PC-3 (cell line): ENCODE results near the gene CLEC4D. TPM values are rescaled to one million over a fixed set of nuclear protein-coding genes. Genes with fewer than 3 reads are reported as not detected.
"Not testable (repeated sequence)": the region's sequence is repeated elsewhere in the genome, so short reads cannot be mapped to it uniquely, and the experiment has no call there.

Experiments used
- ATAC-seq: fragments of 200-7000 bp; cut with Tn5 transposase; 2 replicates; pipeline ENCODE4 v1.9.1; 2020; ENCODE audit warnings: mild to moderate bottlenecking, moderate library complexity
- BruUV-seq: library from RNA; stranded (reverse); fragments of 400-500 nt; replicated peaks from 2 replicates; lab custom pipeline; 2021; lab: Mats Ljungman, UMichigan
- CTCF ChIA-PET: fragments of 300-600 bp; sonication (Branson Sonifier 250); formaldehyde crosslinking; loops from one replicate; lab custom pipeline; 2022; ENCODE audit warnings: antibody characterized with exemption; lab: Charles Lee
- POLR2A ChIA-PET: fragments of 300-600 bp; sonication (Branson Sonifier 250); formaldehyde crosslinking; loops from one replicate; lab custom pipeline; 2022; ENCODE audit warnings: antibody characterized with exemption; ENCODE audit not compliant: unreplicated experiment; lab: Charles Lee
- DNase-seq: peaks from one replicate; pipeline ENCODE4 v3.0.0-alpha.2; 2015
- H2AFZ ChIP-seq: fragments of 300-600 bp; sonication (generic); 2 replicates; pipeline ENCODE4 v1.6.0; 2016; ENCODE audit warnings: antibody characterized with exemption, low read length
- H3F3A ChIP-seq: fragments of 300-600 bp; sonication (generic); one replicate; pipeline ENCODE4 v1.6.0; 2017; ENCODE audit warnings: antibody characterized with exemption, low read length, control low read depth, mild to moderate bottlenecking; ENCODE audit not compliant: unreplicated experiment
- H3K27ac ChIP-seq: fragments of 300-600 bp; sonication (generic); 2 replicates; pipeline ENCODE4 v1.5.1; 2016; ENCODE audit warnings: mild to moderate bottlenecking, low read length
- H3K27me3 ChIP-seq: fragments of 300-600 bp; sonication (generic); 2 replicates; pipeline ENCODE4 v1.6.1; 2016; ENCODE audit warnings: low read length, mixed read lengths
- H3K36me3 ChIP-seq: fragments of 300-600 bp; sonication (generic); 2 replicates; pipeline ENCODE4 v1.6.1; 2016; ENCODE audit warnings: low read depth, mixed run types, low read length, mixed read lengths
- H3K4me1 ChIP-seq: fragments of 300-600 bp; sonication (generic); 2 replicates; pipeline ENCODE4 v1.5.1; 2016; ENCODE audit warnings: low read length; ENCODE audit not compliant: insufficient read depth
- H3K4me2 ChIP-seq: fragments of 300-600 bp; sonication (generic); 2 replicates; pipeline ENCODE4 v1.6.0; 2016; ENCODE audit warnings: low read length
- H3K4me3 ChIP-seq: fragments of 300-600 bp; sonication (generic); 2 replicates; pipeline ENCODE4 v1.5.1; 2016; ENCODE audit warnings: mild to moderate bottlenecking, low read length, mixed read lengths
- H3K79me2 ChIP-seq: fragments of 300-600 bp; sonication (generic); 2 replicates; pipeline ENCODE4 v1.6.1; 2017; ENCODE audit warnings: low read length, mixed read lengths
- H3K9ac ChIP-seq: fragments of 300-600 bp; sonication (generic); 2 replicates; pipeline ENCODE4 v1.6.0; 2016; ENCODE audit warnings: mild to moderate bottlenecking, low read length
- H3K9me2 ChIP-seq: fragments of 300-600 bp; sonication (generic); replicated peaks from 2 replicates; pipeline ENCODE4 v1.6.1; 2016; ENCODE audit warnings: mixed run types, low read length, mixed read lengths
- H3K9me3 ChIP-seq: fragments of 300-600 bp; sonication (generic); 2 replicates; pipeline ENCODE4 v1.6.1; 2016; ENCODE audit warnings: low read length, mixed read lengths
- H4K20me1 ChIP-seq: fragments of 300-600 bp; sonication (generic); 2 replicates; pipeline ENCODE4 v1.6.1; 2016; ENCODE audit warnings: low read length, mixed read lengths
- EZH2 ChIP-seq: fragments of 300-600 bp; sonication (generic); IDR thresholded peaks from one replicate; pipeline ENCODE4 v1.6.1; 2017; ENCODE audit warnings: antibody characterized with exemption, mild to moderate bottlenecking, low read length; ENCODE audit not compliant: unreplicated experiment
- EZH2phosphoT487 ChIP-seq: fragments of 300-600 bp; sonication (generic); IDR thresholded peaks from 2 replicates; pipeline ENCODE4 v1.6.1; 2018; ENCODE audit warnings: mild to moderate bottlenecking, antibody characterized with exemption, low read length, borderline replicate concordance
- intact Hi-C: fragments of 100-400 bp; cut with micrococcal nuclease; formaldehyde crosslinking; loops from 2 replicates; pipeline ENCODE4 v1.9.0; 2023
- total RNA-seq: library from RNA; depleted of rRNA; stranded (reverse); fragments of >200 nt; gene quantifications from 2 replicates; pipeline ENCODE4 v1.2.3, GENCODE V29; 2014
- TF ChIP-seq, protein P1 (sequence below): fragments of 300-600 bp; sonication (generic); conservative IDR thresholded peaks from 2 replicates; pipeline ENCODE4 v1.5.1; 2017; ENCODE audit warnings: antibody characterized with exemption, low read depth, mild to moderate bottlenecking, low read length

The CLEC4D gene
- total RNA-seq, 1 experiment from 2014 or later: not detected

GRCh38 chr12:8527250-8528130 is 14.2 kb downstream of the CLEC4D start:
- TF ChIP-seq EZH2: no peak
- TF ChIP-seq, protein P1, sequence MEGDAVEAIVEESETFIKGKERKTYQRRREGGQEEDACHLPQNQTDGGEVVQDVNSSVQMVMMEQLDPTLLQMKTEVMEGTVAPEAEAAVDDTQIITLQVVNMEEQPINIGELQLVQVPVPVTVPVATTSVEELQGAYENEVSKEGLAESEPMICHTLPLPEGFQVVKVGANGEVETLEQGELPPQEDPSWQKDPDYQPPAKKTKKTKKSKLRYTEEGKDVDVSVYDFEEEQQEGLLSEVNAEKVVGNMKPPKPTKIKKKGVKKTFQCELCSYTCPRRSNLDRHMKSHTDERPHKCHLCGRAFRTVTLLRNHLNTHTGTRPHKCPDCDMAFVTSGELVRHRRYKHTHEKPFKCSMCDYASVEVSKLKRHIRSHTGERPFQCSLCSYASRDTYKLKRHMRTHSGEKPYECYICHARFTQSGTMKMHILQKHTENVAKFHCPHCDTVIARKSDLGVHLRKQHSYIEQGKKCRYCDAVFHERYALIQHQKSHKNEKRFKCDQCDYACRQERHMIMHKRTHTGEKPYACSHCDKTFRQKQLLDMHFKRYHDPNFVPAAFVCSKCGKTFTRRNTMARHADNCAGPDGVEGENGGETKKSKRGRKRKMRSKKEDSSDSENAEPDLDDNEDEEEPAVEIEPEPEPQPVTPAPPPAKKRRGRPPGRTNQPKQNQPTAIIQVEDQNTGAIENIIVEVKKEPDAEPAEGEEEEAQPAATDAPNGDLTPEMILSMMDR: no peak
- TF ChIP-seq EZH2phosphoT487: no peak
- Histone ChIP-seq H3K9me2 (no peaks in the 10 kb centered on the region), H3K9me3 (no peaks in the 10 kb centered on the region), H3K4me2 (no peak overlapping the region), H2AFZ (no peak overlapping the region), H3F3A (no peaks in the 10 kb centered on the region), H3K79me2 (no peaks in the 10 kb centered on the region), H3K4me3 (no peak overlapping the region), H3K36me3 (no peaks in the 10 kb centered on the region), H3K27me3 (peaks cover 25% of the 10 kb centered on the region; the same call in 1 of the 2 replicates), H3K27ac (no peak overlapping the region), H3K4me1 (no peaks in the 10 kb centered on the region), H3K9ac (no peak overlapping the region), H4K20me1 (no peaks in the 10 kb centered on the region)
- DNase-seq: no peak
- ATAC-seq: no peak
- no TSS peak for BruUV-seq
- CTCF ChIA-PET: no interaction called here
- intact Hi-C loops: no loop called here
- POLR2A ChIA-PET: no interaction called here

- no peak overlapping the region for H3K4me2 ChIP-seq
- no peak for ATAC-seq
- no peaks in the 10 kb centered on the region for H3F3A ChIP-seq
- H3K9ac ChIP-seq: no peak overlapping the region
- H3K27ac ChIP-seq: no peak overlapping the region
- POLR2A ChIA-PET: no interaction called here
- H3K36me3 ChIP-seq: no peaks in the 10 kb centered on the region
- no peak overlapping the region for H2AFZ ChIP-seq
- H3K79me2 ChIP-seq: no peaks in the 10 kb centered on the region
- no peaks in the 10 kb centered on the region for H3K4me1 ChIP-seq
- intact Hi-C loops: no loop called here
- DNase-seq: no peak
- BruUV-seq: no TSS peak
- H3K9me2 ChIP-seq: no peaks in the 10 kb centered on the region
- peaks cover 67% of the 10 kb centered on the region for H3K27me3 ChIP-seq
- H4K20me1 ChIP-seq: no peaks in the 10 kb centered on the region
- CTCF ChIA-PET: no interaction called here
- no peaks in the 10 kb centered on the region for H3K9me3 ChIP-seq
- no peak overlapping the region for H3K4me3 ChIP-seq
- TF ChIP-seq EZH2phosphoT487: no peak
- TF ChIP-seq EZH2: no peak
- TF ChIP-seq, protein P1: no peak
Measured at GRCh38 chr12:8532045-8532444, 18.7 kb downstream of the CLEC4D start.

DNA sequence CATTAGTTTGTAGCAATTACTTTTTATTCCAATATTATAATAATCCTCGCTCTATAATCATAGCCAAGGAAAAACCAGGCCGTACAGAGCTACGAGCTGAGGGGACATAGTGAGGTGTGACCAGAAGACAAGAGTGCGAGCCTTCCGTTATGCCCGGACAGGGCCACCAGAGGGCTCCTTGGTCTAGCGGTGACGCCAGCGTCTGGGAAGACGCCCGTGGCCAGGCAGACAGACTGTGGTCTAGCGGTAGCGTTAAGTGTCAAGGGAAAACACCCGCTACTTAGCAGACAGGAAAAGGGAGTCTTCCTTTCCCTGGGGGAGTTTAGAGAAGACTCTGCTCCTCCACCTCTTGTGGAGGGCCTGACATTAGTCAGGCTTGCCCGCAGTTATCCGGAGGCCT is 24.5 kb downstream of the CLEC4D start:
- H4K20me1 ChIP-seq, H2AFZ ChIP-seq, H3F3A ChIP-seq, ATAC-seq, H3K9ac ChIP-seq, intact Hi-C loops, H3K4me1 ChIP-seq, CTCF ChIA-PET, DNase-seq, H3K9me2 ChIP-seq, H3K27ac ChIP-seq, BruUV-seq, POLR2A ChIA-PET, H3K9me3 ChIP-seq, H3K4me3 ChIP-seq, H3K4me2 ChIP-seq, H3K36me3 ChIP-seq, H3K79me2 ChIP-seq: not testable (repeated sequence)
- H3K27me3 ChIP-seq: peaks cover 58% of the 10 kb centered on the region
- TF ChIP-seq, protein P1: 0 out of 2 replicates have a peak, but pooled peaks have one; percentile 16

DNA sequence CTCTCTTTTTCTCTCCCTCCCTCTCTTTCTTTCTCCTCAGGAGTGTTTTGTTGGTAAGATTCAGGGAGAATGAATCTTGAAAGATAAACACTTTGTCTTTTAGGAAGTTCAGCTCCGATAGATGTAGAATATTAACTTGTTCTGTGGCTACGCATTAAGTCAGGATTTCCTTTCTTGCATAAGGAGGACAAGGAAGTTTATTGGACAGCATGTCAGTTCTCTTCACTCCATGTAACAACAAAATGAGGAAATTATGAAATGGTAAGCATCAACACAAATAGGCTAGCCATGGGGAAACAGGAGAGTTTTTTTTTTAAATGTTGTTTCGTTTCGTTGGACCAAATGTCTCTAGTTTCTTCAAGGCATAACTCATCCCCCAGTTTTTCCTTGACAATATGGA is 27.5 kb downstream of the CLEC4D start, which contains the start of gene CLEC4E:
CLEC4E (minus strand) TSS at position 75 of the 400 bp plus-strand sequence. CDS start 108 bp downstream, outside the sequence.
- H3K9me3 ChIP-seq, H3K4me3 ChIP-seq, H3K4me2 ChIP-seq, BruUV-seq, H3F3A ChIP-seq, POLR2A ChIA-PET, H3K36me3 ChIP-seq, ATAC-seq, H2AFZ ChIP-seq, DNase-seq, H3K4me1 ChIP-seq, H3K79me2 ChIP-seq, H3K9ac ChIP-seq, H3K27ac ChIP-seq, H3K9me2 ChIP-seq, H4K20me1 ChIP-seq: not testable (repeated sequence)
- CTCF ChIA-PET: interaction anchor here (0.6 kb wide), 1 partner anchor 67 kb away, joined by 3 read pairs; no protein-coding TSS in a partner anchor
- H3K27me3 ChIP-seq: peaks cover 28% of the 10 kb centered on the region
- intact Hi-C loops: loop anchor here (10.0 kb wide), 1 partner anchor 504 kb away; no protein-coding TSS in a partner anchor
